Kidney (tissue), 14 donors: Measurements from ENCODE around the gene TTC28. TPM values are rescaled to one million over a fixed set of nuclear protein-coding genes. Genes with fewer than 3 reads are reported as not detected.

Source experiments
- DNase-seq, 5 donors: peaks; one replicate each; pipeline ENCODE4 v3.0.0-alpha.2; 2013 to 2020
- FAIRE-seq: peaks from 2 replicates; lab custom pipeline; 2012; peaks lifted over from hg19 to GRCh38; lab: Jason Lieb, UNC
- H3K27ac ChIP-seq, 2 donors: one replicate each; pipeline ENCODE4 v1.7.0; 2013; ENCODE audit warnings: low read depth in 2 of 2, low read length in 2 of 2, inconsistent platforms in 1 of 2
- H3K27me3 ChIP-seq: one replicate; pipeline ENCODE4 v1.7.1; 2013; ENCODE audit warnings: low read length, inconsistent platforms; ENCODE audit not compliant: control insufficient read depth, insufficient read depth
- H3K36me3 ChIP-seq, 3 donors: one replicate each; pipeline versions ENCODE4 v1.7.0 to v1.7.1; 2013; ENCODE audit warnings: low read length in 3 of 3, control low read depth in 1 of 3, inconsistent platforms in 1 of 3; ENCODE audit not compliant: insufficient read depth in 3 of 3, control insufficient read depth in 2 of 3
- H3K4me1 ChIP-seq, 3 donors: one replicate each; pipeline versions ENCODE4 v1.7.0 to v1.7.1; 2013; ENCODE audit warnings: low read length in 3 of 3, inconsistent platforms in 1 of 3, low read depth in 1 of 3; ENCODE audit not compliant: control insufficient read depth in 2 of 3, insufficient read depth in 2 of 3
- H3K4me3 ChIP-seq, 3 donors: one replicate each; pipeline versions ENCODE4 v1.7.0 to v1.8.1; 2013; ENCODE audit warnings: low read length in 3 of 3, control low read depth in 1 of 3, inconsistent platforms in 1 of 3
- H3K9ac ChIP-seq, 3 donors: one replicate each; pipeline versions ENCODE4 v1.7.0 to v1.7.1; 2013; ENCODE audit warnings: low read length in 3 of 3, control low read depth in 1 of 3, inconsistent platforms in 1 of 3
- H3K9me3 ChIP-seq, 3 donors: one replicate each; pipeline versions ENCODE4 v1.7.0 to v1.7.1; 2013; ENCODE audit warnings: low read length in 3 of 3, control low read depth in 1 of 3, inconsistent platforms in 1 of 3; ENCODE audit not compliant: control insufficient read depth in 2 of 3, insufficient read depth in 1 of 3
- intact Hi-C: fragments of 100-400 bp; cut with DNase I; formaldehyde crosslinking; loops from one replicate; pipeline ENCODE4 v1.11.1; 2022
- polyA plus RNA-seq: library from polyadenylated mRNA; stranded (reverse); fragments of 350-450 nt; fragmentation: Illumina TruSeq; extraction: RNeasy Lipid Tissue Mini Kit (QIAGEN cat#74804); gene quantifications from one replicate; pipeline ENCODE4 v1.2.3, GENCODE V29; 2014; ENCODE audit warnings: low read depth, low replicate concordance; ENCODE audit not compliant: insufficient read depth
- total RNA-seq: library from RNA; stranded (reverse); fragmentation: NEBNext Ultra II Directional; extraction: Animal tissue kit (Norgen Biotek cat#: 25700); gene quantifications from one replicate; pipeline ENCODE4 v1.2.1, GENCODE V29; 2021
- TF ChIP-seq, protein P1 (sequence below): IDR thresholded peaks from 3 replicates; pipeline ENCODE4 v1.5.1; 2012; ENCODE audit warnings: mild to moderate bottlenecking, moderate library complexity, borderline replicate concordance; ENCODE audit not compliant: insufficient read depth; ENCODE audit errors: extremely low read depth
- donor health status: control.
- donor health status: control.
- donor health status: control.
- donor health status: control.
- donor health status: control.
- donor health status: DM: yes; HTN: yes; CAD: no.
- donor health status: Normal renal cell carcinoma (clear cell type).

The TTC28 gene
- total and polyA plus RNA-seq, 2 donors from 2014 or later = 3.5 to 40.2 TPM

DNA sequence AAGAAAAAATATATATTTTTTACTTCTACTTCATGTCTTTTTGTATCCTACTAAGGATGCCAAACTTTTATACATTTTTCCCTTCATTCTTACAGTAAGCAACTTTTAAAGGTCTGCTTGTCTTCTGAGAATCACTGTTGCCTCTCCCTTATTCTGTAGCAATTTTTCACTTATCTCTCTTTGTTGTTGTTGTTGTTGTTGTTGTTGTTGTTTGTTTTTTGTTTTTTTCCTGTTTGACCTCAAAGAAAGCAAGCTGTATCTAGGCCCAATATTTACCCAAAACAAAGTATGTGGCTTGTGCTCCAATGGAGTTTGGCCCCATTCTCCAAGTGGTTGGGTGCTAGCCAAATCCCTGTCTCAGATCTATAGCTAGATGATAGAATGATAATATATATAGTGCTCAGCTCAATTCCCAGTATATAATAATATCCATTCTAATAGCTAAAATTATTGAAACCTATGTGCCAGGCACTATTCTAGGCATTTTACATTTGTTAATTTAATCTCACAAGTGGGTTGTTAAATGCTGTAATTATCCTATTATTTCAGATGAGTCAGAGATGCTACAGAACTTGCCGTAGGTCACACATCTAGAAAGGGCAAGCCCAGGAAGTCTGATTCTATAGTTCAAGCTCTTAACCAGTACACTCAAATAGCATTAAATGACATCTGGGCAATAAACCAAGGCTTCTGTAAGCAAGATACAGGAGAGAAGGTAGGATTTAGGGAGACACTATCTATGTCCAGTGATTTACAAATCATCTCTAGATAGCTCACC is 555.5 kb downstream of the TTC28 start:
- no peak for FAIRE-seq
- intact Hi-C loops = no loop called here

GRCh38 chr22:28120691-28121592 is 558.7 kb downstream of the TTC28 start:
- no peak for FAIRE-seq
- Histone ChIP-seq H3K4me1 (no peaks in the 10 kb centered on the region), H3K36me3 (no peaks in the 10 kb centered on the region), H3K27ac (no peak overlapping the region), H3K27me3 (no peaks in the 10 kb centered on the region), H3K4me3 (no peak overlapping the region), H3K9me3 (no peaks in the 10 kb centered on the region), H3K9ac (no peak overlapping the region)
- DNase-seq = no peak
- TF ChIP-seq, protein P1, sequence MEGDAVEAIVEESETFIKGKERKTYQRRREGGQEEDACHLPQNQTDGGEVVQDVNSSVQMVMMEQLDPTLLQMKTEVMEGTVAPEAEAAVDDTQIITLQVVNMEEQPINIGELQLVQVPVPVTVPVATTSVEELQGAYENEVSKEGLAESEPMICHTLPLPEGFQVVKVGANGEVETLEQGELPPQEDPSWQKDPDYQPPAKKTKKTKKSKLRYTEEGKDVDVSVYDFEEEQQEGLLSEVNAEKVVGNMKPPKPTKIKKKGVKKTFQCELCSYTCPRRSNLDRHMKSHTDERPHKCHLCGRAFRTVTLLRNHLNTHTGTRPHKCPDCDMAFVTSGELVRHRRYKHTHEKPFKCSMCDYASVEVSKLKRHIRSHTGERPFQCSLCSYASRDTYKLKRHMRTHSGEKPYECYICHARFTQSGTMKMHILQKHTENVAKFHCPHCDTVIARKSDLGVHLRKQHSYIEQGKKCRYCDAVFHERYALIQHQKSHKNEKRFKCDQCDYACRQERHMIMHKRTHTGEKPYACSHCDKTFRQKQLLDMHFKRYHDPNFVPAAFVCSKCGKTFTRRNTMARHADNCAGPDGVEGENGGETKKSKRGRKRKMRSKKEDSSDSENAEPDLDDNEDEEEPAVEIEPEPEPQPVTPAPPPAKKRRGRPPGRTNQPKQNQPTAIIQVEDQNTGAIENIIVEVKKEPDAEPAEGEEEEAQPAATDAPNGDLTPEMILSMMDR = no peak
- intact Hi-C loops = no loop called here

More for the DNA sequence above, 555.5 kb downstream of the TTC28 start:
- Histone ChIP-seq H3K27me3 (no peaks in the 10 kb centered on the region), H3K4me1 (no peaks in the 10 kb centered on the region), H3K36me3 (no peaks in the 10 kb centered on the region), H3K27ac (no peak overlapping the region), H3K9ac (no peak overlapping the region), H3K9me3 (no peaks in the 10 kb centered on the region), H3K4me3 (no peak overlapping the region)
- TF ChIP-seq, protein P1 = no peak
- DNase-seq = no peak

- TF ChIP-seq, protein P1 = no peak
- FAIRE-seq (no peak), DNase-seq (no peak)
- Histone ChIP-seq H3K27ac (no peak overlapping the region), H3K27me3 (no peaks in the 10 kb centered on the region), H3K9me3 (no peaks in the 10 kb centered on the region), H3K9ac (no peak overlapping the region), H3K4me1 (no peaks in the 10 kb centered on the region), H3K36me3 (no peaks in the 10 kb centered on the region), H3K4me3 (no peak overlapping the region)
- intact Hi-C loops = no loop called here
These were observed 560.5 kb downstream of the TTC28 start for GRCh38 chr22:28118957-28119631.
